Measurements from ENCODE around the gene LRRC8E. TPM values are rescaled to one million over a fixed set of nuclear protein-coding genes. Genes with fewer than 3 reads are reported as not detected.

The LRRC8E gene
- total and polyA plus RNA-seq, 10 of the 15 experiments (the other 5 are each of a cell fraction or from before 2014, with no cell fraction given), result 0.04 to 0.32 (median 0.25) TPM; not detected in 7

GRCh38 chr19:7920519-7921301 lies 32.4 kb downstream of the LRRC8E start (continued):
- TF ChIP-seq ZBTB33 (IDR thresholded peaks at IDR 0.05), result no peak
- TF ChIP-seq MAX (IDR thresholded peaks at IDR 0.05; ENCODE audit: low read depth, low read length), result 0 out of 2 replicates have a peak, but pooled peaks have one; percentile 49
- TF ChIP-seq BHLHE40 (IDR thresholded peaks at IDR 0.05; ENCODE audit: borderline replicate concordance in 1 of 2, low read depth in 2 of 2, low read length in 1 of 2), result peak; percentile 6 to 10; a peak in 2 of 4 replicates
- TF ChIP-seq MLLT1 (IDR thresholded peaks at IDR 0.05), result peak; percentile 52; the same call in 1 of the 2 replicates
- TF ChIP-seq SUPT20H (IDR thresholded peaks at IDR 0.05; ENCODE audit: borderline replicate concordance, control insufficient read depth, low read depth, low read length), result no peak
- TF ChIP-seq PAX5 (IDR thresholded peaks at IDR 0.05; ENCODE audit: borderline replicate concordance, low read depth, low read length), result no peak
- no peak for TF ChIP-seq BMI1 (IDR thresholded peaks at IDR 0.05; ENCODE audit: borderline replicate concordance)
- peak; percentile 34 for TF ChIP-seq SP1 (IDR thresholded peaks at IDR 0.05; ENCODE audit: low read depth, low read length)
- peak; percentile 76 for TF ChIP-seq PBX3 (IDR thresholded peaks at IDR 0.05; ENCODE audit: insufficient replicate concordance, low read depth, low read length)
- no peak for TF ChIP-seq ZNF217 (IDR thresholded peaks at IDR 0.05)
- TF ChIP-seq SIN3A (IDR thresholded peaks at IDR 0.05; ENCODE audit: low read depth, low read length), result 0 out of 2 replicates have a peak, but pooled peaks have one; percentile 17
- TF ChIP-seq TCF3 (IDR thresholded peaks at IDR 0.05; ENCODE audit: borderline replicate concordance, insufficient read depth, low read depth, low read length), result no peak
- 0 out of 2 replicates have a peak, but pooled peaks have one; percentile 30 for TF ChIP-seq RUNX3 (IDR thresholded peaks at IDR 0.05; ENCODE audit: low read length)
- peak; percentile 10; the same call in 1 of the 2 replicates for TF ChIP-seq CREB1 (IDR thresholded peaks at IDR 0.05; ENCODE audit: low read depth)
